Activated CD4-positive, CD25-positive, alpha-beta regulatory T cell treated with anti-CD3 and anti-CD28 coated beads, Interleukin-2, amount 50 U/mL, for 16 hours (primary cell): ENCODE results near the gene ABCC1.

Source experiments
- DNase-seq: peaks from one replicate; pipeline ENCODE4 v3.0.0-alpha.2; 2020; ENCODE audit warnings: low read depth, low spot score

The ABCC1 gene

DNA sequence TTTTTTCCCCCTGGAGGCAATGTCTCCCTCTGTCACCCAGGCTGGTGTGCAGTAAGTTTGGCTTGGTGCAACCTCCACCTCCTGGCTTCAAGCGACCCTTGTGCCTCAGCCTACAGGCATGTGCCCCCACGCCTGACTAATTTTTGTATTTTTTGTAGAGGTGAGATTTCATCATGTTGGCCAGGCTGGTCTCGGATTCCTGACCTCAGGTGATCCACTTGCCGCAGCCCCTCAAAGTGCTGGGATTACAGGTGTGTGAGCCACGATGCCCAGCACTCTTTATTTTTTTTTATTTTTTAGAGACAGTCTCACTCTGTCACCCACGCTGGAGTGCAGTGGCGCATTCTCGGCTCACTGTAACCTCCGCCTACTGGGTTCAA, 160.7 kb downstream of the ABCC1 start:
- no peak for DNase-seq

DNA sequence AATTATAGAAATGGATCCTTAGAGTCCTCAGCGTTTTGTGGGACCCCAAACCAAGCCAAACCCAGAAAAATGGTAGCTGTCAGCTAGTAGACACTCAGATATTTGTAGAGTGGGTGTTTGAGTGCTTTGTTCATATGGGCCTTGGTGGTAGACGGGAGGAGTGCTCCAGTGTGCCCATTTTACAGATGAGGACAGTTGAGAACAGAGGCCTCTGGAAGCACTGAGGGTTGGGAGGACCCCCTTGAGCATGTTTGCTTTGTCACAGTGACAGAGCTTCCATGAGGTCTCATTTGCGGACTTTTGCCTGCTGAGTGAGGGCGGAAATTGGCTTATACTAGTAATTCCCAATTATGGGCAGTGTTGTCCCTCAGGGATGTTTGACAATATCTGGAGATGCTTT, 162.2 kb downstream of the ABCC1 start:
- DNase-seq: no peak

DNA sequence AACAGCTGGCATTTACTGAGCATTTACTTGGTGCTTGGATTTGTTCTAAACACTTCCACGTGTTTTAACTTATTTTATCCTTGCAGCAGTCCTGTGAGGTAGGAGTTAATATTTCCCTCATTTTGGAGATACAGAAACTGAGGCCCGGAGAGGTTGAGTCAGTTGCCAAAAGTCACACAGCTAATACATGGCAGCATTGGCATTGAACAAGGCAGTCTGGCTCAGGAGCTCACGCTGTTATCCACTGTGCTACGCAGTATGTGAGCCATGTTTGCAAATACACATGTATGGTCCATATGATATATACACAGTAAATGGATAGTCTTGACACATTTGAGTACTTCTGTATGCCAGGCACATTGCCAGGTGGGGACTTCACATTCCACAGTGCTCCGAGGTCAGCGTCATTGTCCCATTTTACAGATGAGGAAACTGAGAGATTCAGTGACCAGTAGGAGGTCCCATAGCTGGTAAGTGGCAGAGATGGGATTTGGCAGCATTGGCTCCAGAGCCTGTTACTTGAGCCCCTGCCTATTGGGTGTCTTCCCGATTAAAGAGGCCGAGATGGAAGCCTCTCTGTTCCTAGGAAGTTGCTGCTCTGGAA, 163.1 kb downstream of the ABCC1 start:
- no peak for DNase-seq

GRCh38 chr16:16113076-16113475, 163.7 kb downstream of the ABCC1 start:
- DNase-seq: no peak

DNA sequence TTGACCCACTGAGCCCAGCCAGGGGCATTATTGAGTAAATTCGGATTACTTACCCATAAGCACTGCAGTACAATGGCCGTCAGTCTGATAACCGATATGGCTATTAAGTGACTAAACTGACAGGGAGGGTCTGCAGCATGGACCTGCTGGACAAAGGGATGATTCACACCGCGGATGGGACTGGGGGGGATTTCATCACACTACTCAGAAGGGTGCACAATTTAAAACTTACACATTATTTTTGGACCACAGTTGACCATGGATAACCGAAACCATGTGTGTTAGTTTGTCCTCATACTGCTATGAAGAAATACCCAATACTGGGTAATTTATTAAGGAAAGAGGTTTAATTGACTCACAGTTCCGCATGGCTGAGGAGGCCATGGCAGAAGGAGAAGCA, 167.4 kb downstream of the ABCC1 start:
- DNase-seq: no peak

DNA sequence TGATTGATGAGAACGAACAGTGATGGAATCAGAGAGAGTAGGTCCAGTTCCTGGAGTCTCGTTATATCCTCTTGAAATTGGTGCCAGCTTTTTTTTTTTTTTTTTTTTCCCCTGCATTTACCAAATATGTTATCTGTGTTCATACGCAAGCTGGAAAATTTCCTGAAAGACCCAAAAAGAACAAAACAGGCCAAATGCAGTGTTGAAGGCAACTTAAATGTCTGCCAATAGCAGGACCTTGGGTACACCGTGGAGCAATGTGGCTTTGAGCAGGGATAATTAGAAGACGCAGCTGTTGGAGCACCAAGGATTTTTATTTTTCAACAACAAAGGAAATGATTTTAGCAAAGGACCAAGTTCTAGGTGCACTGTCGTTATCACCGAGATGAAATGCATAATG, 168.9 kb downstream of the ABCC1 start:
- DNase-seq: no peak

- no peak for DNase-seq
These were observed 170.6 kb downstream of the ABCC1 start for GRCh38 chr16:16120044-16120381.

DNA sequence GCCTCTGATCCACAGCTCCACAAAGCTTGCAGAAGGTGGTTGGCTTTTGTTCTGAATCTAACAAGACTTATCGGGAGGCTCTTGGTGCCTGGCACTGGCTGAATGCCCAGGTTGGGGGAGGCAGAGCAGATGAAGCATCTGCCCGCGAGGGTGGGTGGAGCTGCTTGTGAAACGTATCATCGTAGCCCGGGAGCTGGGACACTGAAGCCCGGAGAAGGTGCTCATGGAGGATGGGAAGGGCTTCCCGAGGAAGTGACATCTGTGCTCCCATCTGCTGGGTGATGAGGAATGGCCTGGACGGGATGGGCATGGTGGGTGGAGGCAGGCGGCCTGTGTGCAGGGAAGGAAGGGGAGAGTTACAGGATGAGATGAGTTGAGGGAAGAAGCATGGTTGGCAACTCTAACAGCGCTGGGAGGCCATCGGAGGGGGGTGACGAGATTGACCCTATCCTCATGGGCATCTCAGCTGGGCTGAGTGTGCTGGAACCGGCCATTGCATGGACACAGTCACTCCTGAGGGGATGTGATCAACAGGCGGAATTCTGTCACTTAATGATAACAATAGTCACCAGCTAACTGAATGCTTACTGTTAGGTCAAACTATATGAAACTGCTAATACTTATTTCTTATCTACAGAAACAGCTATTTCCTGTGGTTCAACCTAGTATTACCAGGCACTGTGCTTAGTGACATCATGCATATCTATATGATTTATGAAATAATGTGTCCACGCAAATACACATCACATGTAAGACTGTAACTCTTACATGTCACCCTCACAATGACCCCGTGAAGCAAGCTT, 171.2 kb downstream of the ABCC1 start:
- no peak for DNase-seq

GRCh38 chr16:16121185-16121727, 171.8 kb downstream of the ABCC1 start:
- DNase-seq: no peak

DNA sequence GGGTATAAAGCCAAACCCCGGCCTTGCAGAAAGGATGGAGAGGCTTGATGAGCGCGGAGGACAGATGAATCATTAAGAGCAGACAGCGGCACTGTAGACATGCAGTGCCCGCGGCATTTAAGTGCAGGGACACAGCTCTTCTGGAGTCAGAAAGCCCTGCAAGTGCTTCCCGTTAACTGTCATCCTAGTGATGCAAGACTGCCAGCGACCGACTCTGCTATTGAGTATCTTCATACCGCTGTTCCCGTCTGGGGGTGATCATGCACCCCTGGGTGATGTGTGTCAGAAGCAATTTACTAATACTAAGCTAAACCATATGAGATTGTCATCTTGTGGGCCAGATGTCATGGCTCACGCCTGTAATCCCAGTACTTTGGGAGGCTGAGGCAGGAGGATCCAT, 172.8 kb downstream of the ABCC1 start:
- no peak for DNase-seq

DNA sequence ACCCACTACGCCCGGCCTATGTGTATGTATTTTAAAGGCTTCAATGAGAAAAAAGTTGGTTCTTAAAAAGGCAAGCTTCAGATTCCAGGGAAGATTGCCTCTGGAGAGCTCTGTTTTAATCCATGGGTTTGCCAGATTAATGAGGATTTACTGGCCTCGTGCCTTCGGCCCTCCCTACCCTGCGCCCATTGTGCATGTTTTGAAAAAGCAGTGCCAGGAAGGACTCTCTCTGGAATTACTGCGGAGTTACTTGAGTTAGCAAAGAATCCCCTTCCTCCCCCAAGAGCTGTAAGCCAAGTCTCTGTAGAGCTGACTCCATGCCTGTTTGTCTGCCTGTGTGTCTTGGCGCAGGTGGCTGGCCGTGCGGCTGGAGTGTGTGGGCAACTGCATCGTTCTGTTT, 175.0 kb downstream of the ABCC1 start:
- DNase-seq: no peak

DNA sequence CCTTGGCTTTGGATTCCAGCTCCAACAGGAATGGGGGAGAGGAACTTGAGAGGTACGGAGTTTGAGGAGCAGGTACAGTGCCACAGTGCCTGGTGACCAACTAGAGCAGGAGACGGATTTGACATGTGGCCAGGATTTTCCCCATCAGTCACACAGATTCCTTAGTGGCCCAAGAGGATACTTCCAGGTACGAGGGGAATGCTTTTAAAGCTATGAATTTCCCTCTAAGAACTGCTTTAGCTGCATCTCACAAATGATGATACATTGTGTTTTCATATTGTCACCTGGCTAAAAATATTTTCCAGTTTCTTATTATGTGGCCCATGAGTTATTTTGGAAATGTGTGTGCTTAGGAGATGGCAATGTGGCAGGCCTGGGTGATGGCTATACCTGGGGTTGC, 175.6 kb downstream of the ABCC1 start:
- no peak for DNase-seq

DNA sequence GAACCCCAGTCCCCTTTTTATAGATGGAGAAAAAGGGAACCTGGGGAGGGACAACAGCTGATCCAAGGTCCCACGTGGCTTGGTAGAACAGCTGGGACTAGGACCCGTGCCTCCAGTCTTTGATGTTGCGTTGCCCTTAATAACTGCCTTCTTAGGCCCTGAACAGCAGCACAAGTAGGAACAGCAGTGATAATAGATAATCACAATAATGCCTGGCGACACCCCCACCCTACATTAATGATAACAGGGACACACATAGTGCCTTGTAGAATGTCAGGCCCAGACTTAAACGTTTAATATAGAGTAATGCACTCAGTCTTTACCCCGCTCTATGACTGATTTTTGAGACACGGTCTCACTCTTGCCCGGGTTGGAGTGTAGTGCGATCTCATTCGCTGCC, 177.5 kb downstream of the ABCC1 start:
- DNase-seq: no peak

DNA sequence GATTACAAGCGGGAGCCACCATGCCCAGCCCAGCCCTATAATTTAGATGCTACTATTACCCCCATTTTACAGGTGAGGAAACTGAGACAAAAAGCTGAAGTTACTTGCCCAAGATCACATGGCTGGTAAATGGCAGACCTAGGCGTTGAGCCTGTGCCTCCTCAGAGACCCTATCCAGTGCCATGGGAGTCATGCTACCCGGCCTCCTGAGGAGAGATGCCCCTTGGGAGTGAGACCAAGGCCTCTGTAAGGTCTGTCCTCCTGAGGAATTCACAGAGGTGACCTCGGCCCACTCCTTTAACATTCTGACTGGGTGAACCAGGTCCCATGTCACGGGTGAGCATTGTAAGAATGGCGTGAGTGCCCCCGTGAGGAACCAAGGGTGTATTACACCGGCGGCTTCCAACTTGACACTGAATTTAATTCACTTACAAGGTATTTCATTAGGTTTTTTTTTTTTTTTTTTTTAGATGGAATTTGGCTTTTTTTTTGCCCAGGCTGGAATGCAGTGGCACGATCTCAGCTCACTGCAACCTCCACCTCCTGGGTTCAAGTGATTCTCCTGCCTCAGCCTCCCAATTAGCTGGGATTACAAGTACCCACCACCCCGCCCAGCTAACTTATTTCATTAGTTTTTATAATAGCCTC, 178.2 kb downstream of the ABCC1 start:
- DNase-seq: peak; percentile 44

DNA sequence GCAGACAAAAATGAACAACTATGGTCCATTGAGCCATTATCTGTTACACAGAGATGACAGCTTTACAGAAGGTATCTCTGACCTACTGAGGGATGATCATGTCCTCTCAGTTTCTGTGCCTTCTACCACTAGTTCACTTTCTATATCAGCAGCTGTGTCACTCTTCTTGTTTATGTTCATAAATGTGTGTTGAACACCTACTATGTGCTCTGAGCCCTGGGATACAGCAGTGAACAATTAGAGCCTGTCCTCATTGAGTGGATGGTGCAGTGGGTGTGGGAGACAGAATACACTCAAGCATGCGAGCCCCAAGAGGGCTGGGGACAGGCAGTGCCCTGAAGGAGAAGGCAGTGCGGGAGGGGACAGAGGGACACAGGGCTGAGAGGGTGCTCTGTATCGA, 181.8 kb downstream of the ABCC1 start:
- DNase-seq: no peak

- no peak for DNase-seq
These were observed 182.2 kb downstream of the ABCC1 start for GRCh38 chr16:16131659-16132058.

GRCh38 chr16:16133943-16134604, 184.7 kb downstream of the ABCC1 start:
- DNase-seq: no peak

DNA sequence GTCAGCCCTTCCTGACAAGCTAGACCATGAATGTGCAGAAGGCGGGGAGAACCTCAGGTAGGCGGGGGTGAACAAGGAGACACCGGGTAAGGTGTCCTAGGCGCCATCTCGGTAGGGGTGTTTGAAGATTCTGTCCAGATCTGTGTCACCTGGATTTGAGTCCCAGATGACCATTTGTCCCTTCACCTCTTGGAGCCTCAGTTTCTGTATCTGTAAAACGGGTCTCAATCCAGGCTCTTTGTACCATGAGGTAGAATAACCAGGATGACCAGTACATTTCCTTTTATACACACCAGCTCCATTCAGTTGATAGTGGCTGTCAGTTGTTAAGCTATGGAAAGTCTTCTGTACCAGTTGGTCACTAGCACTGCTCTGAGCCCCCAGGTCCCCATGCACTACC, 187.2 kb downstream of the ABCC1 start:
- DNase-seq: no peak

DNA sequence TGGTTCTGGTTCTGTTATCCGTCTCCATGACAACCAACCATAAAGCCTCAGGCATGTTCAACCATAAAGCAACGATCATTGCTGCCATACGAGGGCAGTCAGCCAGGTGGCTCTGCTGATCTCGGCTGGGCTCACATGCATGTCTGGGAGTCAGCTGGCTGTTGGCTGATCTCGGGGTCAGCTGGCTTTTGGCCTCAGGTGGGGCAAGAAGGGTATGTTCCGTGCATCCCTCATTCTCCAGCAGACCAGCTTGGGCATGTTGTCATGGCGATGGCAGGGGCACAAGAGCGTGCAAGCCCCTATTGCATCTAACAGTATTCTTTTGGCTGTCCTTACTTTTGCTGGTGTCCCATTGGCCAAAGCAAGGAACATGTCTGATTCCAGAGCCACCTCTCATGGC, 187.7 kb downstream of the ABCC1 start:
- DNase-seq: no peak

DNA sequence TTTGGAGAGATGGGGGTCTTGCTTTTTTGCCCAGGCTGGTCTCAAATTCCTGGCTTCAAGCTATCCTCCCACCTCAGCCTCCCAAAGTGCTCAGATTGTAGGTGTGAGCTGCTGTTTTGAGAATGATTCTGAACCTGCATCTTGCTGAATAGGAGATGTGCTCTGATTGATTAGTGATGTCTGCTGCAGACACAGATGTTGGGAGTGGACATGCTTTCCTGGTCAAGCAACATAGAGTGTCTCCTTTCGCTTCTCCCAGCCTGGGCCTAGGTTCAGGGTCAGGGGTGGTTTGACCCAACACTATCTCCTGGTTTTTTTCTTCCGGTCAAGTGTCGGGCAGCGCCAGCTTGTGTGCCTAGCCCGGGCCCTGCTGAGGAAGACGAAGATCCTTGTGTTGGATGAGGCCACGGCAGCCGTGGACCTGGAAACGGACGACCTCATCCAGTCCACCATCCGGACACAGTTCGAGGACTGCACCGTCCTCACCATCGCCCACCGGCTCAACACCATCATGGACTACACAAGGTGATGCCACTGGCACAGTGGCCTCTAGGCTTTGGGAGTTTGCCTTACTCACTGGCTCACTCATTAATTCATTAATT, 188.7 kb downstream of the ABCC1 start:
- no peak for DNase-seq

- no peak for DNase-seq
These were observed 189.6 kb downstream of the ABCC1 start for GRCh38 chr16:16139061-16139460.

DNA sequence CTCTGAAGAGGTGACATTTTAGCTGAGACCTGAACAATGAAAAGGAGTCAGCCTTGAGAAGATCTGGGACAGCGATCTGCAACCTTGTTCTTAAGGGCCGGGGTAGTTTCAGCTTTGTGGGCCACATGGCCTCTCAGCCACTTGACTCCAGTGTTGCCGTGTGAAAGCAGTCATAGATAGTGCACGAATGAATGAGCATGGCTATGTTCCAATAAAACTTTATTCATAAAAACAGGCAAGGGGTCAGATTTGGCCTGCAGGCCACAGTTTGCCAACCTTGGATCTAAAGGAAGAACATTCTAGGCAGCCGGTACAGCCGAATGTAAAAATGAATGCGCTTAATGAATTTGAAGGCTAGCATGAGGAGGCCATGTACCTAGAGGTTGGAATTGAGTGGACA, 190.4 kb downstream of the ABCC1 start:
- DNase-seq: no peak
